Suprapubic skin (tissue), 4 donors: ENCODE results near the gene SERF2.

Experiments
- CTCF ChIP-seq, 2 donors: fragments of 200-600 bp in 1 of 2; fragments of 450-650 bp in 1 of 2; sonication (generic) in 1 of 2; IDR thresholded peaks; one replicate each; pipeline ENCODE4 v1.5.1; 2016 to 2019; ENCODE audit warnings: antibody characterized with exemption in 2 of 2, mild to moderate bottlenecking in 1 of 2, moderate library complexity in 1 of 2
- POLR2A ChIP-seq, 2 donors: fragments of 450-650 bp; IDR thresholded peaks; one replicate each; pipeline ENCODE4 v1.6.1; 2017; ENCODE audit warnings: antibody characterized with exemption in 2 of 2, mild to moderate bottlenecking in 2 of 2, moderate library complexity in 2 of 2
- POLR2AphosphoS5 ChIP-seq, 3 donors: sonication (generic); formaldehyde crosslinking; IDR thresholded peaks; one replicate each; pipeline ENCODE4 v1.6.1; 2017; ENCODE audit warnings: antibody characterized with exemption in 3 of 3

- TF ChIP-seq POLR2A (IDR thresholded peaks at IDR 0.05) (no peak), CTCF (IDR thresholded peaks at IDR 0.05) (no peak), POLR2AphosphoS5 (IDR thresholded peaks at IDR 0.05) (no peak)
Measured at GRCh38 chr15:43779016-43779415, 13.1 kb upstream of the SERF2 start.
